ENCODE data around the gene GCK. TPM values are rescaled to one million over a fixed set of nuclear protein-coding genes. Genes with fewer than 3 reads are reported as not detected.

The GCK gene
- polyA plus RNA-seq, 1 of the 3 experiments (the other 2 are of a cell fraction): 1.6 TPM

- WGBS (ENCODE audit: low lambda C conversion rate): 67% methylated on average over 3 of the region's 3 CpGs
- Histone ChIP-seq H2AFZ (ENCODE audit: low read depth) (no peak overlapping the region), H3K36me3 (replicated peaks in 1 of 2; ENCODE audit: control insufficient read depth in 1 of 2, insufficient read depth in 2 of 2, low read length in 1 of 2) (no peaks in the 10 kb centered on the region), H3F3A (replicated peaks; ENCODE audit: insufficient read depth) (no peaks in the 10 kb centered on the region), H3K9me2 (no peaks in the 10 kb centered on the region), H3K27ac (ENCODE audit: low read depth in 2 of 2, low read length in 1 of 2) (no peak overlapping the region), H3K79me2 (ENCODE audit: insufficient read depth) (no peaks in the 10 kb centered on the region), H3K4me3 (ENCODE audit: low read depth in 2 of 2, low read length in 1 of 2) (no peak overlapping the region), H3K4me1 (ENCODE audit: control insufficient read depth in 1 of 2, insufficient read depth in 2 of 2, low read depth in 1 of 2, low read length in 1 of 2) (peaks cover 0 to 5% of the 10 kb centered on the region in 2 experiments; a peak in 1 of 4 replicates), H3K9ac (no peak overlapping the region), H3K9me3 (no peaks in the 10 kb centered on the region), H4K20me1 (ENCODE audit: insufficient read depth) (no peaks in the 10 kb centered on the region), H3K4me2 (no peak overlapping the region), H3K27me3 (ENCODE audit: insufficient read depth) (no peaks in the 10 kb centered on the region)
- no peak for DNase-seq
- POLR2A ChIA-PET: no interaction called here
- no peak for TF ChIP-seq RAD21 (IDR thresholded peaks at IDR 0.05; ENCODE audit: low read length)
- no peak for TF ChIP-seq TEAD4 (IDR thresholded peaks at IDR 0.05; ENCODE audit: borderline replicate concordance, insufficient read depth)
- no peak for TF ChIP-seq SMC3 (IDR thresholded peaks at IDR 0.05; ENCODE audit: low read depth, low read length)
- TF ChIP-seq EZH2phosphoT487 (IDR thresholded peaks at IDR 0.05; ENCODE audit: borderline replicate concordance, low read depth): no peak
- no peak for TF ChIP-seq EP300 (IDR thresholded peaks at IDR 0.05; ENCODE audit: borderline replicate concordance in 1 of 2, low read depth in 1 of 2, low read length in 1 of 2)
- TF ChIP-seq TCF12 (IDR thresholded peaks at IDR 0.05): no peak
- CTCF ChIA-PET: interaction anchor here (0.5 to 1.6 kb wide), 3 partner anchors 31 to 63 kb away, joined by 3 to 4 read pairs (median 3); no protein-coding TSS in a partner anchor
Observed at GRCh38 chr7:44133295-44133694, 55.9 kb downstream of the GCK start.

GRCh38 chr7:44132039-44132438 lies 57.2 kb downstream of the GCK start:
- no peaks in the 10 kb centered on the region for H3F3A ChIP-seq (replicated peaks; ENCODE audit: insufficient read depth)
- no peaks in the 10 kb centered on the region for H3K36me3 ChIP-seq (replicated peaks in 1 of 2; ENCODE audit: control insufficient read depth in 1 of 2, insufficient read depth in 2 of 2, low read length in 1 of 2)
- no peak overlapping the region for H3K4me2 ChIP-seq
- H3K9me3 ChIP-seq: no peaks in the 10 kb centered on the region
- H3K9ac ChIP-seq: no peak overlapping the region
- H3K4me1 ChIP-seq (ENCODE audit: control insufficient read depth in 1 of 2, insufficient read depth in 2 of 2, low read depth in 1 of 2, low read length in 1 of 2): no peaks in the 10 kb centered on the region; a peak in 1 of 4 replicates
- CTCF ChIA-PET: interaction anchor here (0.6 to 2.3 kb wide), 12 partner anchors 10 to 330 kb away, joined by 3 to 11 read pairs (median 6); partner anchors contain the start of genes MYL7 and YKT6
- H3K79me2 ChIP-seq (ENCODE audit: insufficient read depth): no peaks in the 10 kb centered on the region
- no peaks in the 10 kb centered on the region for H3K27me3 ChIP-seq (ENCODE audit: insufficient read depth)
- TF ChIP-seq GABPA (IDR thresholded peaks at IDR 0.05; ENCODE audit: low read depth) (no peak), TEAD4 (IDR thresholded peaks at IDR 0.05; ENCODE audit: borderline replicate concordance, insufficient read depth) (0 out of 2 replicates have a peak, but pooled peaks have one; percentile 49), JUND (IDR thresholded peaks at IDR 0.05) (no peak), NFIC (IDR thresholded peaks at IDR 0.05; ENCODE audit: borderline replicate concordance) (peak; percentile 47; the same call in 1 of the 2 replicates), EP300 (IDR thresholded peaks at IDR 0.05; ENCODE audit: borderline replicate concordance in 1 of 2, low read depth in 1 of 2, low read length in 1 of 2) (no peak), MAX (IDR thresholded peaks at IDR 0.05; ENCODE audit: low read depth) (0 out of 2 replicates have a peak, but pooled peaks have one; percentile 25), TAF1 (IDR thresholded peaks at IDR 0.05; ENCODE audit: borderline replicate concordance, low read depth, low read length) (no peak), PBX3 (IDR thresholded peaks at IDR 0.05) (peak; percentile 82), TCF12 (IDR thresholded peaks at IDR 0.05) (peak; percentile 77)
- no peak overlapping the region for H3K4me3 ChIP-seq (ENCODE audit: low read depth in 2 of 2, low read length in 1 of 2)
- no peak overlapping the region for H2AFZ ChIP-seq (ENCODE audit: low read depth)
- no peak overlapping the region for H3K27ac ChIP-seq (ENCODE audit: low read depth in 2 of 2, low read length in 1 of 2)
- no peaks in the 10 kb centered on the region for H3K9me2 ChIP-seq
- POLR2A ChIA-PET: interaction anchor here (1.8 kb wide), 1 partner anchor 9 kb away, joined by 9 read pairs; the partner anchor contains the start of gene POLD2
- DNase-seq: no peak
- no peaks in the 10 kb centered on the region for H4K20me1 ChIP-seq (ENCODE audit: insufficient read depth)
- WGBS (ENCODE audit: low lambda C conversion rate): 73% methylated on average over 2 of the region's 2 CpGs

Data from SK-N-SH (cell line).